ENCODE results near the gene CHEK1. TPM values are rescaled to one million over a fixed set of nuclear protein-coding genes. Genes with fewer than 3 reads are reported as not detected.
A peak's percentile ranks its signal among the peaks of the same experiment; 100 is the strongest.

Gene CHEK1
- total and polyA plus RNA-seq, 9 of the 15 experiments (the other 6 are each of a cell fraction or from before 2014, with no cell fraction given) = 62.6 to 108 (median 87.5) TPM

DNA sequence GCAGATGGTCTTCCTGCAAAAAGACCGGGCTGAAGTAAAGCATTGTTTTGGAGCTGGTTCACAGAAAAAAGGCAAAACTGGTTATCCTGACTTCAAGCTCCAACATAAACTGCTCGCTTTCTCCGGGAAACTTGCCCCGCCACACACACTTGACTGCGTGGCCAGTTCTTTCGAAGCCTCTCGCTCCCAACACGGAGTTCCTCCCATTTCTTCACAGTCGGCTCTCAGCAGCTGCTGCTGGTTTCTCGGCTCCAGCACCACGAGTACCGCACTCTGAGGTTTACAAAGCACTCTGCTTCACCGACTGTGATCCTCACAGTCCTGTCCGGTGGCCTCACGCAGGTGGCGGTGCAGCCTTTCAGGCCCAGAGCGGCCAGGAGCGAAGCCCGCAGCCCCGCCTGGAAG, 264 bp downstream of the CHEK1 start (continued):
- TF ChIP-seq RBM25 (IDR thresholded peaks at IDR 0.05; ENCODE audit: low read depth, low read length, severe bottlenecking) (no peak), CREB3L1 (IDR thresholded peaks at IDR 0.05; ENCODE audit: borderline replicate concordance, low read depth) (no peak), PHF21A (IDR thresholded peaks at IDR 0.05; ENCODE audit: borderline replicate concordance, low read depth) (no peak), CEBPG (CRISPR knock-in tag; IDR thresholded peaks at IDR 0.05) (no peak), CEBPG (tag; conservative IDR thresholded peaks at IDR 0.05 in 1 of 2, IDR thresholded peaks at IDR 0.05 in 1 of 2) (0 out of 4 replicates have a peak, but pooled peaks of 1 of the 2 experiments have one; percentile 16), SP2 (IDR thresholded peaks at IDR 0.05; ENCODE audit: extremely low read depth, low read depth, low read length, poor library complexity, severe bottlenecking) (peak; percentile 51), THRAP3 (IDR thresholded peaks at IDR 0.05; ENCODE audit: borderline replicate concordance) (no peak), SMARCE1 (IDR thresholded peaks at IDR 0.05) (0 out of 2 replicates have a peak, but pooled peaks have one; percentile 6), ZNF197 (CRISPR knock-in tag; IDR thresholded peaks at IDR 0.05; ENCODE audit: low read depth) (peak; percentile 73; the same call in 1 of the 2 replicates), NFATC3 (IDR thresholded peaks at IDR 0.05) (no peak), ZNF280B (CRISPR knock-in tag; IDR thresholded peaks at IDR 0.05) (no peak), DACH1 (IDR thresholded peaks at IDR 0.05; ENCODE audit: partially characterized antibody) (no peak), SIN3A (IDR thresholded peaks at IDR 0.05; ENCODE audit: borderline replicate concordance in 2 of 2, control insufficient read depth in 1 of 2, low read depth in 2 of 2, low read length in 2 of 2) (0 out of 4 replicates have a peak, but pooled peaks of 1 of the 2 experiments have one; percentile 47)
- TF ChIP-seq, protein P1, sequence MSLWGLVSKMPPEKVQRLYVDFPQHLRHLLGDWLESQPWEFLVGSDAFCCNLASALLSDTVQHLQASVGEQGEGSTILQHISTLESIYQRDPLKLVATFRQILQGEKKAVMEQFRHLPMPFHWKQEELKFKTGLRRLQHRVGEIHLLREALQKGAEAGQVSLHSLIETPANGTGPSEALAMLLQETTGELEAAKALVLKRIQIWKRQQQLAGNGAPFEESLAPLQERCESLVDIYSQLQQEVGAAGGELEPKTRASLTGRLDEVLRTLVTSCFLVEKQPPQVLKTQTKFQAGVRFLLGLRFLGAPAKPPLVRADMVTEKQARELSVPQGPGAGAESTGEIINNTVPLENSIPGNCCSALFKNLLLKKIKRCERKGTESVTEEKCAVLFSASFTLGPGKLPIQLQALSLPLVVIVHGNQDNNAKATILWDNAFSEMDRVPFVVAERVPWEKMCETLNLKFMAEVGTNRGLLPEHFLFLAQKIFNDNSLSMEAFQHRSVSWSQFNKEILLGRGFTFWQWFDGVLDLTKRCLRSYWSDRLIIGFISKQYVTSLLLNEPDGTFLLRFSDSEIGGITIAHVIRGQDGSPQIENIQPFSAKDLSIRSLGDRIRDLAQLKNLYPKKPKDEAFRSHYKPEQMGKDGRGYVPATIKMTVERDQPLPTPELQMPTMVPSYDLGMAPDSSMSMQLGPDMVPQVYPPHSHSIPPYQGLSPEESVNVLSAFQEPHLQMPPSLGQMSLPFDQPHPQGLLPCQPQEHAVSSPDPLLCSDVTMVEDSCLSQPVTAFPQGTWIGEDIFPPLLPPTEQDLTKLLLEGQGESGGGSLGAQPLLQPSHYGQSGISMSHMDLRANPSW (CRISPR knock-in tag; IDR thresholded peaks at IDR 0.05) = no peak
- TF ChIP-seq, protein P2, sequence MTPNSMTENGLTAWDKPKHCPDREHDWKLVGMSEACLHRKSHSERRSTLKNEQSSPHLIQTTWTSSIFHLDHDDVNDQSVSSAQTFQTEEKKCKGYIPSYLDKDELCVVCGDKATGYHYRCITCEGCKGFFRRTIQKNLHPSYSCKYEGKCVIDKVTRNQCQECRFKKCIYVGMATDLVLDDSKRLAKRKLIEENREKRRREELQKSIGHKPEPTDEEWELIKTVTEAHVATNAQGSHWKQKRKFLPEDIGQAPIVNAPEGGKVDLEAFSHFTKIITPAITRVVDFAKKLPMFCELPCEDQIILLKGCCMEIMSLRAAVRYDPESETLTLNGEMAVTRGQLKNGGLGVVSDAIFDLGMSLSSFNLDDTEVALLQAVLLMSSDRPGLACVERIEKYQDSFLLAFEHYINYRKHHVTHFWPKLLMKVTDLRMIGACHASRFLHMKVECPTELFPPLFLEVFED (CRISPR knock-in tag; conservative IDR thresholded peaks at IDR 0.05) = 0 out of 2 replicates have a peak, but pooled peaks have one; percentile 11
- TF ChIP-seq, protein P3, sequence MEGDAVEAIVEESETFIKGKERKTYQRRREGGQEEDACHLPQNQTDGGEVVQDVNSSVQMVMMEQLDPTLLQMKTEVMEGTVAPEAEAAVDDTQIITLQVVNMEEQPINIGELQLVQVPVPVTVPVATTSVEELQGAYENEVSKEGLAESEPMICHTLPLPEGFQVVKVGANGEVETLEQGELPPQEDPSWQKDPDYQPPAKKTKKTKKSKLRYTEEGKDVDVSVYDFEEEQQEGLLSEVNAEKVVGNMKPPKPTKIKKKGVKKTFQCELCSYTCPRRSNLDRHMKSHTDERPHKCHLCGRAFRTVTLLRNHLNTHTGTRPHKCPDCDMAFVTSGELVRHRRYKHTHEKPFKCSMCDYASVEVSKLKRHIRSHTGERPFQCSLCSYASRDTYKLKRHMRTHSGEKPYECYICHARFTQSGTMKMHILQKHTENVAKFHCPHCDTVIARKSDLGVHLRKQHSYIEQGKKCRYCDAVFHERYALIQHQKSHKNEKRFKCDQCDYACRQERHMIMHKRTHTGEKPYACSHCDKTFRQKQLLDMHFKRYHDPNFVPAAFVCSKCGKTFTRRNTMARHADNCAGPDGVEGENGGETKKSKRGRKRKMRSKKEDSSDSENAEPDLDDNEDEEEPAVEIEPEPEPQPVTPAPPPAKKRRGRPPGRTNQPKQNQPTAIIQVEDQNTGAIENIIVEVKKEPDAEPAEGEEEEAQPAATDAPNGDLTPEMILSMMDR (IDR thresholded peaks at IDR 0.05 in 2 of 3, conservative IDR thresholded peaks at IDR 0.05 in 1 of 3; ENCODE audit: insufficient read depth in 2 of 3, low read depth in 1 of 3, low read length in 3 of 3) = peak in 1 of 3 experiments; percentile 12; a peak in 2 of 6 replicates
- TF ChIP-seq, protein P4, sequence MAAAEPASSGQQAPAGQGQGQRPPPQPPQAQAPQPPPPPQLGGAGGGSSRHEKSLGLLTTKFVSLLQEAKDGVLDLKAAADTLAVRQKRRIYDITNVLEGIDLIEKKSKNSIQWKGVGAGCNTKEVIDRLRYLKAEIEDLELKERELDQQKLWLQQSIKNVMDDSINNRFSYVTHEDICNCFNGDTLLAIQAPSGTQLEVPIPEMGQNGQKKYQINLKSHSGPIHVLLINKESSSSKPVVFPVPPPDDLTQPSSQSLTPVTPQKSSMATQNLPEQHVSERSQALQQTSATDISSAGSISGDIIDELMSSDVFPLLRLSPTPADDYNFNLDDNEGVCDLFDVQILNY (CRISPR knock-in tag; IDR thresholded peaks at IDR 0.05) = no peak
